ENCODE measurements around the gene GPR142.

GRCh38 chr17:74337834-74338500 lies 29.3 kb upstream of the GPR142 start:
- no peak for TF ChIP-seq EZH2 (IDR thresholded peaks at IDR 0.05; ENCODE audit: low read length)
- TF ChIP-seq, protein P1, sequence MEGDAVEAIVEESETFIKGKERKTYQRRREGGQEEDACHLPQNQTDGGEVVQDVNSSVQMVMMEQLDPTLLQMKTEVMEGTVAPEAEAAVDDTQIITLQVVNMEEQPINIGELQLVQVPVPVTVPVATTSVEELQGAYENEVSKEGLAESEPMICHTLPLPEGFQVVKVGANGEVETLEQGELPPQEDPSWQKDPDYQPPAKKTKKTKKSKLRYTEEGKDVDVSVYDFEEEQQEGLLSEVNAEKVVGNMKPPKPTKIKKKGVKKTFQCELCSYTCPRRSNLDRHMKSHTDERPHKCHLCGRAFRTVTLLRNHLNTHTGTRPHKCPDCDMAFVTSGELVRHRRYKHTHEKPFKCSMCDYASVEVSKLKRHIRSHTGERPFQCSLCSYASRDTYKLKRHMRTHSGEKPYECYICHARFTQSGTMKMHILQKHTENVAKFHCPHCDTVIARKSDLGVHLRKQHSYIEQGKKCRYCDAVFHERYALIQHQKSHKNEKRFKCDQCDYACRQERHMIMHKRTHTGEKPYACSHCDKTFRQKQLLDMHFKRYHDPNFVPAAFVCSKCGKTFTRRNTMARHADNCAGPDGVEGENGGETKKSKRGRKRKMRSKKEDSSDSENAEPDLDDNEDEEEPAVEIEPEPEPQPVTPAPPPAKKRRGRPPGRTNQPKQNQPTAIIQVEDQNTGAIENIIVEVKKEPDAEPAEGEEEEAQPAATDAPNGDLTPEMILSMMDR (optimal IDR thresholded peaks at IDR 0.05 in 1 of 3, IDR thresholded peaks at IDR 0.05 in 1 of 3, conservative IDR thresholded peaks at IDR 0.05 in 1 of 3; ENCODE audit: extremely low read depth in 1 of 3, insufficient read depth in 2 of 3, low read length in 3 of 3): no peak

Measured in keratinocyte (primary cell).